NCI-H2196 (cell line): Measurements from ENCODE around the gene TAOK3.
"Not testable (repeated sequence)": the region's sequence is repeated elsewhere in the genome, so short reads cannot be mapped to it uniquely, and the experiment has no call there.

ENCODE experiments used
- DNase-seq: peaks from one replicate; lab custom pipeline; 2025; ENCODE audit not compliant: unreplicated experiment; lab: John Stamatoyannopoulos, UW

The TAOK3 gene

DNA sequence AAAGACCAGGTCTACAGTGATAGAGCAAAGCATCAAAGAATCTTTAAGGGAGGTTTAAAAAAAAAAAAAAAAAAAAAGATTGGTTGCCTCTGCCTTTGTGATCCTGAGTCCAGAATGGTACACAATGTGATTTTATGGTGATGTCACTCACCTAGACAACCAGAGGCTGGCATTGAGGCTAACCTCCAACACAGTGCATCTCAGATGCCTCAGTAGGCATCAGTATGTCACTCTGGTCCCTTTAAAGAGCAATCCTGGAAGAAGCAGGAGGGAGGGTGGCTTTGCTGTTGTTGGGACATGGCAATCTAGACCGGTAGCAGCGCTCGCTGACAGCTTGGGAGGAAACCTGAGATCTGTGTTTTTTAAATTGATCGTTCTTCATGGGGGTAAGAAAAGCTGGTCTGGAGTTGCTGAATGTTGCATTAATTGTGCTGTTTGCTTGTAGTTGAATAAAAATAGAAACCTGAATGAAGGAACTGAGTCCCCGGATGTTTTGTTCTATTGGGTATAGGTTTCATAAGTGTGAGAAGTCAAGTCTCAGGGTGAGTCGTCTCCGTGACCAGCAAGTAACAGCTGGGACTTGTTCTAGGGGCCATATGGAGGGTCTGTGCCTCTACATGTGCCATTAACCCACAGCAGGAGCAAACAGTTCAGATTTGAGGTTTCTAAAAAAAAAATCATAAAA is 227.5 kb downstream of the TAOK3 start:
- no peak for DNase-seq

GRCh38 chr12:118144499-118144898 is 228.2 kb downstream of the TAOK3 start:
- no peak for DNase-seq

DNA sequence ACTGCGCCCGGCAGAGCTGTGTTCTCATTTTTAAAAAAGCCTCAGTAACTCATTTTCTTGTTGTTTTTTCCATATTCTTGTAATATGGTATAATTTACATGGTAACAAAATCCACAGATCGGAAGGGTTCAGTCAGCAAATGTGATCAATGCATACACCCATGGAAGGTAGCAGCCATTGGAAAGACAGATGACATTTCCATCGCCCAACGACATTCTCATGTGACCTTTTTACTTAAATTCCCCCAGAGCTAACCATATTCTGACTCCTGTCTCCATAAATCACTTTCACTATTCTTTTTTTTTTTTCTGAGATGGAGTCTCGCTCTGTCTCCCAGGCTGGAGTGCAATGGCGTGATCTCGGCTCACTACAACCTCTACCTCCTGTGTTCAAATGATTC is 231.9 kb downstream of the TAOK3 start:
- no peak for DNase-seq

DNA sequence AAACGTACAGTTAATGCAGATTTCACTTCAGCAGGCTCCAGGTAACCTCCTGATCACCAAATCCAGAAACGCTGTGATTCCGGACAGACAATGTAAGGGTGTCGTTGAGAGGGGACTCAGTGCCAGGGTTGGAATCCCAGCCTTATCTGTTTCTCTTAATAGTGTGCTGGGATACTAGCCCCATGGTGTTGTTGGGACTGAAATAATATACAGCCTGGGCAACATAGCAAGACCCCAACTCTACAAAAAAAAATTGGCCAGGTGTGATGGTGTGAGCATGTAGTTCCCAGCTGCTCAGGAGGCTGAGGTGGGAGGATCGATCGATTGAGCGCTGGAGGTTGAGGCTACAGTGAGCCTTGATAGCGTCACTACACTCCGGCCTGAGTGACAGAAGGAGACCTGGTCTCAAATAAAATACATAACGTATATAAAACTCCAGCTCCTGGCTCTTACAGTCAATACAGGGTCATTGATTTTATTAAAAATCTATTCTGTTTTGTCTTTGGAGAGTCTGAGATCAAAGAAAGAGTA is 235.5 kb downstream of the TAOK3 start:
- no peak for DNase-seq

DNA sequence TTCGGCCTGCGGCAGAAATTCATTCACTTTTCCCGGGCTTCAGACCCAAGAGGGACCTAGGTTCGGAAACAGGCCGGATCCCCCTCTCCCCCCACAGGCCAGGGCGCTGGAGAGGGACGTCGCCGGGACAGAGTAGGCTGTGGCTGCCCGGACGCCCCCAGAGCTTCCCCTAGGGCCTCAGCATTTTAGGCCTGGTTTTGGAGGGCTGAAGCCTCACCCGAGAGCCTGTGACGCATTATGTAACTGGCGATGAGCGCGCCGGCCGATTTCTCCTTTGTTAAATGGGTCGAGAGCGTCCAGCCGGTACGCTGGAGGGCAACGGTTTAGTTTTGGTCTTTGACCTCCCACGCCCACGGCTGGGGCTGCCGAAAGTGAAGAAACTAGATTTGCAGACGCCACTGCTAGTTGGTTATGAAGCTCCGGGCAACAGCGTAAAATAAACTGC is 236.1 kb downstream of the TAOK3 start:
- no peak for DNase-seq

DNA sequence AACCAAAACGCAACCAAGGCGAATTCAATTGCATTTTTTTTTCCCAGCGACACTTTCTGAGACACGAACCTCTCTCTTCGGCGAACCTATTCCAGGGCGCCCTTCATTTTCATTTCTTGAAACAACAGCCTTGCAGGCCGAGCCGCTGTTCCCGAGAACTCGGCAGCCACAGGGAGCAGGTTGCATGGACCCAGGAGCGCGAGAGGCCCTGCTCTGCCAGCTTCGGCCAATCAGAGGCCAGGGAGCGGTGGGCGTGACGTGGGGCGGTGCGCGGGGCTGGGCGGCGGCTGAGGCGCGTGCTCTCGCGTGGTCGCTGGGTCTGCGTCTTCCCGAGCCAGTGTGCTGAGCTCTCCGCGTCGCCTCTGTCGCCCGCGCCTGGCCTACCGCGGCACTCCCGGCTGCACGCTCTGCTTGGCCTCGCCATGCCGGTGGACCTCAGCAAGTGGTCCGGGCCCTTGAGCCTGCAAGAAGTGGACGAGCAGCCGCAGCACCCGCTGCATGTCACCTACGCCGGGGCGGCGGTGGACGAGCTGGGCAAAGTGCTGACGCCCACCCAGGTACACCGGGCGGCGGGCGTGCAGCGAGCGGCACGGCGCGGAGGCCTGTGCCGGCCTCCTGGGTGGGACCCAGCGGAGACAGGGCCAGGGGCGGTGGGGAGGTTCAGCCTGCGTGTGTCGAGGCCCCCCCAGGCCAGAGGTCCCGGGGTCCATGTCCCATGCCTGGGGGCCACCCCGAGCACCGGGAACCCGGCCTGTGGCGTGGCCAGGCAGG is 236.7 kb downstream of the TAOK3 start, which contains the start of gene PEBP1:
TSS of gene PEBP1 (plus strand) at position 337 of the 771 bp plus-strand sequence. CDS start at position 423, 86 bp downstream.
- DNase-seq, result peak; percentile 88

DNA sequence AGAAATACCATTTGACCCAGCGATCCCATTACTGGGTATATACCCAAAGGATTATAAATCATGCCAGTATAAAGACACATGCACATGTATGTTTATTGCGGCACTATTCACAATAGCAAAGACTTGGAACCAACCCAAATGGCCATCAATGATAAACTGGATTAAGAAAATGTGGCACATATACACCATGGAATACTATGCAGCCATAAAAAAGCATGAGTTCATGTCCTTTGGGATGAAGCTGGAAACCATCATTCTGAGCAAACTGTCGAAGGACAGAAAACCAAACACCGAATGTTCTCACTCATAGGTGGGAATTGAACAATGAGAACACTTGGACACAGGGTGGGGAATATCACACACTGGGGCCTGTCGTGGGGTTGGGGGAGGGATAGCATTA is 243.3 kb downstream of the TAOK3 start:
- DNase-seq, result not testable (repeated sequence)

GRCh38 chr12:118127867-118128266 is 244.8 kb downstream of the TAOK3 start:
- DNase-seq, result no peak

- peak; percentile 89 for DNase-seq
Observed at GRCh38 chr12:118126119-118126757, 246.5 kb downstream of the TAOK3 start.

GRCh38 chr12:118125743-118126118 is 247.0 kb downstream of the TAOK3 start:
- DNase-seq, result no peak

GRCh38 chr12:118124333-118124874 is 248.3 kb downstream of the TAOK3 start:
- no peak for DNase-seq

DNA sequence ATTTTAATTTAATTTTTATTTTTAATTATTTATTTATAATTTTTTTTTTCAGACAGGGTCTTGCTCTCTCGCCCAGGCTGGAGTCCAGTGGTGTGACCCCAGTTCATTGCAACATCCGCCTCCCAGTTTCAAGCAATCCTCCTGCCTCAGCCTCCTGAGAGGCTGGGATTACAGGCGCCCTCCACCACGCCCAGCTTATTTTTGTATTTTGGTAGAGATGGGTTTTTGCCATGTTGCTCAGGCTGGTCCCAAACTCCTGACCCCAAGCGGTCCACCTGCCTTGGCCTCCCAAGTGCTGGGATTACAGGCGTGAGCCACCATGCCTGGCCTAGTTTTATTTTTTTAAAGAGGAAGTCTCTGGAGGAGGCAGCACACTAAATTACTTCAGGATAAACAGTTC is 250.4 kb downstream of the TAOK3 start:
- DNase-seq, result no peak

- DNase-seq, result peak; percentile 86
Observed at GRCh38 chr12:118120579-118121363, 251.9 kb downstream of the TAOK3 start.

DNA sequence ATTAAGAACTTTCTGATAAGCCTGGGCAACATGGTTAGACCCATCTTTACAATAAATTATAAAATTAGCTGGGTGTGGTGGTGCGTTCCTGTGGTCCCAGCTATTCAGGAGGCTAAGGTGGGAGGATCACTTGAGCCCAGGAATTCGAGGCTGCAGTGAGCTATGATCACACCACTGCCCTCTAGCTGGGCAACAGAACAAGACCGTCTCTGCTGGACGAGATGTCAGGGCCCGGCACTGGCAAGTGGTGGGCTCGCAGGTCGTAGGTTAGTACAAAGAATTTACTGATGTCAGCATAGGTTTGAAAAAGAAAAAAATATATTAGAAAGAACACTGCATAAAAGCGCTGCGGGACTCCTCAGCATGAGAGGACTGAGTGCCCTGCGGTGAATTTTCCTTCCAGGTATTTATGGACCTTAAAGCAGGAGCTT is 253.2 kb downstream of the TAOK3 start:
- DNase-seq, result no peak

GRCh38 chr12:118109088-118109487 is 263.6 kb downstream of the TAOK3 start:
- DNase-seq, result no peak

DNA sequence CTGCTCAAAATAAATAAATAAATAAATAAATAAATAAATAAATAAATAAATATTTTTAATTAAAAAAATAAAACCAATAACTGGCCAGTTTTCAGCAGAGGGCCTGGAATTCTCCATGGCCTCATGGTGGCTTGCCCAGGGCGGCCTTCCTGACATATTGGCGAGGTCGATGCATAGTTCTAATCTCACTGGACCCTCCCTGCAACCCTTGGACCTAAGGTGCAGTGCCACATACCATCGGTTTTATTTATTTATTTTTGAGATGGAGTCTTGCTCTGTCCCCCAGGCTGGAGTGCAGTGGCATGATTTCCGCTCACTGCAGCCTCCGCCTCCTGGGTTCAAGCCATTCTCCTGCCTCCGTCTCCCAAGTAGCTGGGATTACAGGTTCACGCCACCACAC is 265.0 kb downstream of the TAOK3 start:
- no peak for DNase-seq

GRCh38 chr12:118107011-118107410 is 265.7 kb downstream of the TAOK3 start:
- DNase-seq, result no peak

DNA sequence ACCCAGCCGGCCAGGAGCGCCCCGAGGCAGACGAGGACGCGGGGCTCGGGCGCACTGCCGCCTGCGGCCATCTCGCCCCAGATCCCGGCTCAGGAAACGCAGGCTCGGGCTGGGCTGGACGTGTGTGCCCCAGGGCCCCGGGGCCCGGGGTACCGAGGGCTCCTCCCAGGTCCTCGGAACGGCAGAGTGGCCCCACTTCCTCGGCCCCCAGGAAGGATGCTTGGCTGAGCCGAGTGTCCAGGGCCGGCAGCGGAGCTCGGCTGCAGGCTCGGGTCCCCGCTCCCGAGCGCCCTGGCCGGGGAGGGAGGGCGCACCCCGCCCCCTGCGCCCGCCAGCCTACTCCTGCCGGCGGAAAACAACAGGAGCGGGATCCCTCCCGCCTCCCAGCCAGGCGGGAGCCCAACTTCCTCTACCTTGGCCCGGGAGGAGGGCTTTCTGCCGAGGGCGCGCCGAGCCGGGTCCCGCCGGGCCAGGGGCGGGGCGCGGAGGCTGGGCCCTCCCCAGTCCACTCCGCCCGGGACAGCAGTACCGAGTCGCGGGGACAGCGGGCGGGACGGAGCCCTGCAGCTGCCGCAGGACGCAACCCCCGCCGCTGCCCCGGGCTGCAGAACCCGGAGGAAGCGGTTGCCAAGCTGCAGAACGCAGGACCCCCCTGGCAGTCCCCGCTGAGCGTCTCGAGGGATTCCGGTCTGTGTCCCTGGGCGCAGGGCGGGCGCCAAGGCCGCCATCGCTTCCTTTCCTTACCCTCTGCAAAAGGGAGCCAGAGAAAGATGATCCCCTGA is 268.9 kb downstream of the TAOK3 start, which contains the start of gene VSIG10:
TSS of gene VSIG10 (minus strand) at position 411 of the 782 bp plus-strand sequence. CDS start at position 71, 340 bp downstream.
- DNase-seq, result peak; percentile 71

GRCh38 chr12:118103201-118103600 is 269.5 kb downstream of the TAOK3 start:
- no peak for DNase-seq

- no peak for DNase-seq
Observed at GRCh38 chr12:118102609-118103008, 270.1 kb downstream of the TAOK3 start.
